Neural cell (in vitro differentiated cells): ENCODE measurements around the gene HNF1B. TPM values are rescaled to one million over a fixed set of nuclear protein-coding genes. Genes with fewer than 3 reads are reported as not detected.

ENCODE experiments used
- H2AFZ ChIP-seq: fragments of 200-600, 300-800 bp; sonication (generic), shearing (Covaris generic); 2 replicates; pipeline ENCODE4 v1.6.0; 2014; ENCODE audit warnings: low read depth, mild to moderate bottlenecking, antibody characterized with exemption, low read length, moderate library complexity
- H3F3A ChIP-seq: fragments of 200-600 bp; shearing (Covaris generic); 2 replicates; pipeline ENCODE4 v1.6.1; 2016; ENCODE audit warnings: mild to moderate bottlenecking, moderate library complexity, mixed read lengths, antibody characterized with exemption, low read length; ENCODE audit not compliant: insufficient read depth, poor library complexity, severe bottlenecking
- H3K27ac ChIP-seq: fragments of 200-600, 300-800 bp; sonication (generic), shearing (Covaris generic); 2 replicates; pipeline ENCODE4 v1.5.1; 2014; ENCODE audit warnings: mild to moderate bottlenecking, low read length, moderate library complexity
- H3K27me3 ChIP-seq: fragments of 300-800, 200-600 bp; sonication (generic), shearing (Covaris generic); 2 replicates; pipeline ENCODE4 v1.6.0; 2014; ENCODE audit warnings: mild to moderate bottlenecking, low read depth, low read length, moderate library complexity; ENCODE audit not compliant: insufficient read depth
- H3K36me3 ChIP-seq: fragments of 300-800, 200-600 bp; sonication (generic), shearing (Covaris generic); 2 replicates; pipeline ENCODE4 v1.5.1; 2014; ENCODE audit warnings: mild to moderate bottlenecking, antibody characterized with exemption, low read length, moderate library complexity; ENCODE audit not compliant: insufficient read depth
- H3K4me2 ChIP-seq: fragments of 300-800, 200-600 bp; sonication (generic), shearing (Covaris generic); 2 replicates; pipeline ENCODE4 v1.6.0; 2014; ENCODE audit warnings: mild to moderate bottlenecking, low read length
- H3K4me3 ChIP-seq: fragments of 300-800, 200-600 bp; sonication (generic), shearing (Covaris generic); 2 replicates; pipeline ENCODE4 v1.5.1; 2014; ENCODE audit warnings: mild to moderate bottlenecking, low read length, moderate library complexity
- H3K79me2 ChIP-seq: fragments of 200-600 bp; shearing (Covaris generic); replicated peaks from 2 replicates; pipeline ENCODE4 v1.6.0; 2014; ENCODE audit warnings: mild to moderate bottlenecking, low read length, moderate library complexity; ENCODE audit not compliant: insufficient read depth
- H3K9ac ChIP-seq: fragments of 300-800, 200-600 bp; sonication (generic), shearing (Covaris generic); 2 replicates; pipeline ENCODE4 v1.6.1; 2016; ENCODE audit warnings: mild to moderate bottlenecking, low read length, mixed read lengths
- H3K9me2 ChIP-seq: fragments of 200-600 bp; shearing (Covaris generic); 2 replicates; pipeline ENCODE4 v1.6.1; 2016; ENCODE audit warnings: mild to moderate bottlenecking, low read length, mixed read lengths; ENCODE audit not compliant: insufficient read depth
- H3K9me3 ChIP-seq: fragments of 200-600, 300-800 bp; sonication (generic), shearing (Covaris generic); 2 replicates; pipeline ENCODE4 v1.6.1; 2016; ENCODE audit warnings: mild to moderate bottlenecking, mixed run types, low read length, moderate library complexity, mixed read lengths
- H4K20me1 ChIP-seq: fragments of 200-600 bp; shearing (Covaris generic); 2 replicates; pipeline ENCODE4 v1.6.1; 2016; ENCODE audit warnings: mild to moderate bottlenecking, mixed run types; ENCODE audit not compliant: insufficient read depth
- CTCF ChIP-seq: fragments of 450-650 bp; IDR thresholded peaks from 2 replicates; pipeline ENCODE4 v1.5.1; 2014; ENCODE audit warnings: antibody characterized with exemption, mild to moderate bottlenecking, moderate library complexity; ENCODE audit not compliant: poor library complexity, severe bottlenecking
- EP300 ChIP-seq: fragments of 450-650 bp; conservative IDR thresholded peaks from 2 replicates; pipeline ENCODE4 v1.6.1; 2014; ENCODE audit warnings: antibody characterized with exemption, mild to moderate bottlenecking, moderate library complexity; ENCODE audit not compliant: poor library complexity, severe bottlenecking
- EZH2 ChIP-seq: fragments of 200-600, 300-800 bp; shearing (Covaris generic), sonication (generic); IDR thresholded peaks from 2 replicates; pipeline ENCODE4 v1.6.1; 2014; ENCODE audit warnings: antibody characterized with exemption, low read length, borderline replicate concordance, mild to moderate bottlenecking; ENCODE audit not compliant: insufficient read depth, poor library complexity, severe bottlenecking
- MXI1 ChIP-seq: fragments of 450-650 bp; conservative IDR thresholded peaks from 2 replicates; pipeline ENCODE4 v1.6.1; 2014; ENCODE audit warnings: antibody characterized with exemption, mild to moderate bottlenecking; ENCODE audit not compliant: poor library complexity, severe bottlenecking
- REST ChIP-seq: IDR thresholded peaks from 2 replicates; pipeline ENCODE4 v1.6.1; 2012; ENCODE audit warnings: borderline replicate concordance
- SMC3 ChIP-seq: fragments of 450-650 bp; conservative IDR thresholded peaks from 2 replicates; pipeline ENCODE4 v1.6.1; 2014; ENCODE audit warnings: antibody characterized with exemption, mild to moderate bottlenecking, moderate library complexity; ENCODE audit not compliant: poor library complexity
- TAF1 ChIP-seq: IDR thresholded peaks from 2 replicates; pipeline ENCODE4 v1.6.1; 2012; ENCODE audit warnings: low read depth
- polyA minus RNA-seq: library from RNA; depleted of rRNA, polyadenylated mRNA; stranded (reverse); fragments of >200 nt; gene quantifications from 2 replicates; pipeline ENCODE4 v1.2.3, GENCODE V29; 2014
- polyA plus RNA-seq: library from polyadenylated mRNA; depleted of rRNA; stranded (reverse); fragments of >200 nt; gene quantifications from 2 replicates; pipeline ENCODE4 v1.2.3, GENCODE V29; 2014

HNF1B gene
- polyA plus RNA-seq (not detected in 2 replicates), polyA minus RNA-seq (not detected in 2 replicates)

GRCh38 chr17:37744961-37745800 lies at the start of gene HNF1B:
HNF1B (minus strand) TSS chr17:37745059; CDS start chr17:37744884, 175 bp downstream.
- no peaks in the 10 kb centered on the region for H3F3A ChIP-seq
- no peaks in the 10 kb centered on the region for H3K9me3 ChIP-seq
- H3K36me3 ChIP-seq: no peaks in the 10 kb centered on the region
- no peak within 1 kb of the TSS for H3K27ac ChIP-seq
- no peak within 1 kb of the TSS for H3K4me2 ChIP-seq
- H3K79me2 ChIP-seq: no peaks in the 10 kb centered on the region
- H3K27me3 ChIP-seq: peaks cover 87% of the 10 kb centered on the region
- no peak within 1 kb of the TSS for H2AFZ ChIP-seq
- peak within 1 kb of the TSS; percentile 48 for H3K4me3 ChIP-seq
- H3K9me2 ChIP-seq: no peaks in the 10 kb centered on the region
- TF ChIP-seq REST (no peak), MXI1 (no peak), EZH2 (no peak), CTCF (no peak)
- H4K20me1 ChIP-seq: no peaks in the 10 kb centered on the region
- no peak within 1 kb of the TSS for H3K9ac ChIP-seq

- Histone ChIP-seq H3K9me3 (no peaks in the 10 kb centered on the region), H3K9ac (no peak overlapping the region), H3K27ac (no peak overlapping the region), H3K36me3 (no peaks in the 10 kb centered on the region), H3K79me2 (no peaks in the 10 kb centered on the region), H3K4me2 (no peak overlapping the region), H3K4me3 (no peak overlapping the region), H2AFZ (no peak overlapping the region), H3F3A (no peaks in the 10 kb centered on the region), H4K20me1 (no peaks in the 10 kb centered on the region), H3K27me3 (no peaks in the 10 kb centered on the region), H3K9me2 (no peaks in the 10 kb centered on the region)
- no peak for TF ChIP-seq SMC3
- TF ChIP-seq TAF1: no peak
- TF ChIP-seq EP300: no peak
- no peak for TF ChIP-seq CTCF
- no peak for TF ChIP-seq MXI1
Measured at GRCh38 chr17:37792787-37793186, 47.9 kb upstream of the HNF1B start.
